Hindlimb muscle (tissue), 1 donor: Measurements from ENCODE around the gene BTBD9. TPM values are rescaled to one million over a fixed set of nuclear protein-coding genes. Genes with fewer than 3 reads are reported as not detected.
"Not testable (repeated sequence)": the region's sequence is repeated elsewhere in the genome, so short reads cannot be mapped to it uniquely, and the experiment has no call there.

ENCODE experiments used
- DNase-seq: peaks from one replicate; pipeline ENCODE4 v3.0.0-alpha.2; 2013
- polyA plus RNA-seq: library from polyadenylated mRNA; unstranded; fragments of 120-200 nt; gene quantifications from one replicate; pipeline ENCODE4 v1.2.1, GENCODE V29; 2013; ENCODE audit not compliant: insufficient read length

Gene BTBD9
- polyA plus RNA-seq, 1 donor, result 8.1 TPM

DNA sequence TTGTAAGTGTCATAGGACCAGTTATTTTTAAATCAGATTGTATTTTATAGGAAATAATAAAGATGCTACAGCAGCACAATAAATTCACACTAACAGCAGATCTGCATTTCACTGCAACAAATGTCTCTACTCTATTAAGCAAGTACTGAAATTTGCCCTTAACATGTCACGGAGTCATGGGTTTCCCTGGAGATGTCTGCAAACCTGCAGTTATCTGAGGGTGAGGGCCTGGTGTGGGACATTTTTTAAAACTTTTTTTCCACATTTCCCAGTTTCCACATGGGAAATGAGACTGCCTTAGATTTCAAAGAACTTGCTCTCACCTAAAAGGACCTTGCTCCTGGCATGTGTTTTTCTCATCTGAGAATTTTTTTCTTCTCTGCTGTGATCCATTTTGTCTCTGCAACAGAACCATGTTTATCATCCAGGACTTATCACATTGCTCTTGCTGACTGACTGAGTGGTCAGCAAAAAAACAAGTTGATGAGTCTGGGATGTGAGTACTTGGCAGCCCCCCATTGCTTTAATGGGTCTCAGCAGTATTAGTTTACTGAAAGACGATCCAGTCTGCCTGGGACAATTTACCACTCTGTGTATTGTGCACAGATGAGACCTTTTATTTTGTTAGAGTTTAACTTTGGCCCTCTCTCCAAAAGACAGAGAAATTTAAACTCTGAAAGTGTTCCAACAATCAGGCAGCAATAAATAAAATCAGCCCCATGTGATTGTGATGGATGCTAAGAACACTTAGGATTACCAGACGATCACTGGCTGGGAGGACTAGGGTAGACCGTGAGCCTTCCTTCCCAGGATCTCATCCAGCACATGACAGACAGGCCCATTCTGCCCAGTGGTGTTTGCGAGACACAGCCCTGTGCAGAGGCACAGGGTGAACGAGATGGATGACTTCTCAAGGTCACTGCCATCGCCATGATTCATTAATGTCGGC is 268.8 kb downstream of the BTBD9 start:
- peak; percentile 29 for DNase-seq

DNA sequence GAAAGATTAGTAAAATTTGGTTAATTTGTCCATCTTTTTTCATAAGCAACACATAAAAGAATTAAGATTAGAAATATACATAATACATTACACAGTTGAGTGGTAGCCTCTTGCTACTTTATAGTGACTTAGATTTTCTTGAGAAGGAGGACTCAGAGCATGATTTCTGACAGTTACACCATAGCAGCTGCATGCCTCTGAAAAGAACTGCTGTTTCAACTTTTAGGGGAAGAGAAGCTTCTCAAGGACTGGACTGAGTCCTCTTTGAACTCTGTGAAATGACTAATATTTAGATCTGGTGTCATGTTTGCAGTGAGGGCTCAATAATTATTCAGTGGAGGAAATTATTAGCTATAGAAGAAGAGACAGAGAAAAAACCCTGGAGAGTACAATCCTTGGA is 272.5 kb downstream of the BTBD9 start:
- no peak for DNase-seq

DNA sequence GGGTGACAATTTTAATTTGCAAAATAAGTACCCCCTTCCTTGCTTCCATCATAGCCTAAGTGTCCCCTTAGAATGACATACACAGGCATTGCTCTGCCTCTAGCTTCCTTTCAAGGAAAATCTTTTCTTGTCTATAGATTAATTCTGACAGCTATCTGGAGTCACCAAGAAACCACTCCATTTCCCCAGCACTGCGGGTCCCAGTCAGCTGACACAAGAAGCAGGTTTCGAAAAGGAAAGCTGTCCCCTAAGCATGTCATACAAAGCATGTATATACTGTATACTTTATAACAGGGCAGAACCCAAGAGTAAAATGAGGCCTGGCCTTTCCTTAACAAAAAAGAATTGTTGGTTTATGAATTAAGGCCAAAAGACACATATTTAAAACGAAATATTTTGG is 273.5 kb downstream of the BTBD9 start:
- no peak for DNase-seq

DNA sequence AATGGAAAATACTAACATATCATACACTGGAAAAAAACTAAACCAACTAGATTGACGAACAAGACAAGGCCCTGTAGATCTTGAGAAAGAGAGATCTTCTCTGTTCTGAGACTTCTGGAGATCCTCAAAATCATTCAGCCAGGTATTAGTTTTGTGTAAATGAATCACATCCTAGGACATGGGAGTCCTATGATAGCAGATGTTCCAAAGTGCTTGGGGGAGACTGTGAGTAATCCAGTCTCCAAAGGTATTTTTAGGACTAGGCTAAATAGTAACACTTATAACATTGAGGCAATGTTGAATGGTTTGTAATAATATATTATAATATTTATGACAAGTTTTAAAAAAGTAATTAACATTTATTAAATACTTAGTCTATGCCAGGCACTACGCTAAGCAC is 275.0 kb downstream of the BTBD9 start:
- DNase-seq, result no peak

DNA sequence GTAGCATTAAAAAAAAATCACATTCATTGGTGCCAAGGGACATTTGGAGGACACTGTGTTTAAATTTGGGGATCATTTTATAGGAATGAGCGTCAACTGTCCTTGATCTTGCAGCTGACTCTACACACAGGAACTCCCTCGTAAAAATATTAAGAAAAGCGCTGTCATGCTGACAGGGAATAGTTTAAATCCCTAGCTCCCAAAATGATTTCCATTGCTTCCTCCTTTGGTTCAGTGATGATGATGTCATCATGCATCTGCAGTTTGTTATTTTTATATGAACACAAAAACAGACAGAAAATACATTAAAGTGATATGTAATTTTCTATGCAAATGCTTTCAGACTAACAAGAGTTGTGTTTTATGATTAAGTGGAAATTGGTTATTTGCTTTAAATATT is 275.6 kb downstream of the BTBD9 start:
- peak; percentile 71 for DNase-seq

DNA sequence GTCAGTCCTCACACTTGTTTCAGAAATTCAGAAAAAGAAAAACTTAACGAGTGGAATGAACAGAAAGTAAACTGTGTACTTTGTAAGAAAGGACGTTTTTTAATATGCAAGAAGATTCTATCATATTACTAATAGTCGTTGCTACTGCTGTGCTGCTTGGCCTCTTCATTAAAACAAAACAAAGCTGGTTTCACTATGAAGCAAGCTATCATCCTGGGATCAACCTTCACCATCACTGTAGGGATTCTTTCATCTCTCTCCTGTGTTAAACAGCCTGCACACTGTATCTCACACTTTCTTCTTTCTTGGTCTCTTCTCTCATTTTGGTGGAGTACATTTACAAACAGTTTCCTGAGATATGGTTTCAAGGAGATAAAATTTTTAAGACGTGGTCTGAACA is 284.2 kb downstream of the BTBD9 start:
- no peak for DNase-seq

DNA sequence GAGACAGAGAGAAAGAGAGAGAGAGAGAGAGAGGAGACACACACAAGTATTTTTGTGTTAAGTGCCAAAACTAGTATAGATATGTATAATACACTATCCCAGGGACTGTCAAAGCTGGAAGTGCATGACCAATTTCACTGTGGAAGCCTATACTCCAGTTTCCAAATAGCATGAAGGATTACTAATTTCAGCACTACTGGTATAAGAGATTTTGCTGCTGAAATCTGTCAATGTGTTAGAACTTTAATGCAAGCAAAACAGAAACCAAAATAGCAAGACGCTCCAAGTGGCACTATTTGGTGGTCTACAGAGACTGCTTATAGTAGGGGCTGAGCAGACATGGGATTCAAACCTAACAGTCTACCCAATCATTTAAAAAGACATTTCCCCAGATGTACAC is 284.8 kb downstream of the BTBD9 start:
- DNase-seq, result no peak

DNA sequence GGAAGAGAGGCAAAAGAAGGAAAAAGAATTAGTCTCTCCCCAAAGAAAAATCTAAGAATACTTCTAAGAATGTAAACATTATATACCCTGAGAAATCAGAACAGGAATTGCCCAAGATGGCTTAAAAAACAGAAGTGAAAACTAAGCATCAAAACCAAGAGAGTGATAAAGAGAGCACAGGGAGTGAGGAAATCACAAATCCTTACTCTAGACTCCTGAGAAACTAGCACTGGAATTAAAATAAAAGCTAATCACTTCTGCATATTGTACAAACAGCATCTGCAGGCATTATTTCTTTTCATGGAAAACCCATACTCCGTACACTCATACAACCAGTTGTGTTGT is 285.7 kb downstream of the BTBD9 start:
- DNase-seq, result no peak

DNA sequence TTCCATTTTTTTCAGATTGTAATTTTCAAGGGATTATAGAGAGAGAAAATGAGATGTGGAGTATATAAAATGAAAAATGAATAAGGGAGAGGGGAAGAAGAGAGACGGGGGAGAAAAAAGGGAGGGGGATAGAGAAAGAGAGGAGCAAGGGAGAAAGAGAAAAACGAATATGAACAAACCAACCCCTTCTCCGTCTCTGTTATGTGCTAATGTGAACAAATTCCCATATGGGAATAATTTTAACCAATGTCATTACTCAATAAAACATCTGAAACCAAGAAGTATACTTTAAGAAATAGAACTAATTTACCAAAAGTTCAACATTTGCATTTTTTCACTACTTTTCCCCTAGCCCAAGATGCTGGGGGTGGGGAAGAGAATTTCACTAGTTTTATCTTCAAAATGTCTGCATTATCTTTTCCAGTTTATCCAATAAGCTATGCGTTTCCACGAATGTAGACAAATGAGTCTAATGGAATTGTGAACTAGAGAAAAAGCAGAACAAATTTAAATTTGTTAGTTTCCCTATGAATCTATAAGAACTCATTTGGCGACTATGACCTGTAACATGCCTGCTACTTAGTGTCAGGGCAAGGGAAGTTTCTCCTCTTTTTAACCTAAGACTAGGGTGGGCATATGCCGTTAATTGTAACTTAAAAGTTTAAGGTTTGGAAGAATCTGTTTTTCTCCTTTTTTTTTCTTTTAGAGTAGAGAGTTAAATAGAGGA is 286.3 kb downstream of the BTBD9 start:
- no peak for DNase-seq

DNA sequence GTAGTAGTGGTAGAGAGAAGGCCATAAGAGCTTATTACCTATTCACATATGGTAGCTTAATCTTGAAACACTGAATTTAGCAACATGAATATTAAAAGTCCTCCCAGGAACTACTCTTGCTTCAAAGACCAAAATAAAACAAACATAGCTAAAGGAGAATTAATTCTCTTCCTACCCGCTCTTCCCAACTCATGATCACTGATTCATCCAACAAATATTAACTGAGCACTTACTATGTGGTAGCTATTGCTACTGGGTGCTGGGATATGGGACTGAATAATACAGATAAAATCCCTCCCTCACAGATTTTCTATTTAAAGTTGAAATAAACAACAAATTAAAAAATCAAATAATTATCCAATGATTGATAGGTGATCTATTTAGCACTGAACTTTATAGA is 287.1 kb downstream of the BTBD9 start:
- no peak for DNase-seq

DNA sequence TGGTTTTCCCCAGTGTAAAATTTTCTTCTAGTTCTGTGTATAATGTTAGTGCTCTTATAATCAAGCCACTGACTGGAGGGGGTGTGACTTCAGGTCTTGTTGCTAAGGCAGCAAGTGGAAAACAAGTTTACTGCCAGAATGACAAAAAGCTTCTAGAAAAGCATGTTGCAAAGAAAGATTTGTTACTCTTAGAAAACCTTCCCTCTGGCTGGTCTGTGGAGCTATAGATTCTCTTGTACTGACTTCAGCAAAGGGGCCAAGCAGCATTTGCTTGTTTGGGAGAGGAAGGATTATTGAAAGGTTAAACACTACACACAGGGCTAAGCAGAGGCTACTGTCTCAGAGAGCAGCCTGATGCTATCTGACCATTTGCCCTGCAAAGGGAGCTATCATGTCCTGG is 288.8 kb downstream of the BTBD9 start:
- peak; percentile 58 for DNase-seq

DNA sequence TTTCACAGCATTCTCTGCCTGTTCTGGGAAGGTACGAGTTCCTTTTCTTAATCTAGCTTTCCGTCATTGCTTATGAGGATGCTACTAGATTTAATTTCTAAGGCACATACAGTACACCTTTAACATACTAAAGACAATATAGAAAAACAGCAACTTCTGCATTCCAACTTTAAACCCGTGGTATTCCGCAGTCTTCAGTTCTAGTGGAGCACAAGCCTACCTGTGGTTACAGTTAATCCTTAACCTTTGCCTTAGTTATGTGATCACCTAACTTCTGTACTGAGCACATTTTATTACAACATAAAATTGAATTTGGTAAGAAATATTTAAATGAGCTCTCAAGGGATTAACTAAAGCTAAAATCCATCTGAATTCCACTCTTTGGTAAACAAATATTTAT is 289.5 kb downstream of the BTBD9 start:
- DNase-seq, result no peak

DNA sequence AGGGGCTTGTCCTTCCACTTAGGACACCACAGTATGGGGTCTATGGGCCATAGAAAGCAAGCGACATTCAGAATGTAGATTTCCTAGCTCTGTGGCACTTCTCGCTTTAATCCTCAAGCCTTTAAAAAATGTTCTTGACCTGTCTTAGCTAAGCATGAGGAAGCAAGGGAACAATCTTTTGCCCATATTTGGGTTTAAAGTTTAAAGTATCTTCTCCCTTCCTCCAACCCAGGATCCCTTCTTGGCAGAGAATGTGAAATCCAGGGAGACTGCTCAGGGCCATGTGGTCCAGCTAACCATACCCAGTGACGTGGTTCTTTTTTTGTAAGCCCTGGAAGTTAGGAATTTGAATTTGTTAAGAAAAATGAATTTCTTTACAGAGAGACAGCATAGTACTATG is 289.9 kb downstream of the BTBD9 start:
- DNase-seq, result no peak

DNA sequence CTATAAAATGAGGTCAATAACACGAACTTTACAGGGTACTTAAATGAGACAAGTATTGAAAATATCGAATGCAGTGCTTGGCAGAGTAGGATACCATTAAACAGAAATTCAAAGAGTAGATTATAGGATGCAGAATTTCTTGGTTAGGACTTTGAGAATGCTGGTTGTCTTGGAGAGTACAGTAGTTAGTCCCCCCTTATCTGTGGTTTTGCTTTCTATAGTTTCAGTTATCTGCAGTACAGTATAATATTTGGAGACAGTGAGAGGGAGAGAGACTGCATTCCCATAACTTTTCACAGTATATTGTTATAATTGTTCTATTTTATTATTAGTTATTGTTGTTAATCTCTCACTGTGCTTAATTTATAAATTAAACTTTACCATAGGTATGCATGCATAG is 290.5 kb downstream of the BTBD9 start:
- DNase-seq, result no peak

DNA sequence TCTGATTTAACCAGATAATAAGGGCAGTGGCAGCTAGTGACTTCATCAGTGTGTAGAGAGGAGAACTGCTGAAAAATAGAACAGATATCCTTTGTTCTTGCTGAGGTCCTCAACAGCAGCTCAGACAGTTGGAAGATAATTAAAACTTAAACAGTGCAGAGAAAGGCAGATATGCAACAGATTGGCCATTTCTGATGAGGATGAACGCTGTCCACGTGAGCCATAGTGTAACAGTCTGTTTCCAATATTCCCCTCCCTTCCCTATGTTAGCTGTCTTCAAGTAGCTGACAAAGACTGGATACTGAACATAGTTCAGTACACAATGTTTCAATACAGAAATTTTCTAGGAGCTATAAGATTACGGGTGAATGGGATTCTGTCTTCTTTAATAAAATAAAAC is 291.4 kb downstream of the BTBD9 start:
- DNase-seq, result no peak

DNA sequence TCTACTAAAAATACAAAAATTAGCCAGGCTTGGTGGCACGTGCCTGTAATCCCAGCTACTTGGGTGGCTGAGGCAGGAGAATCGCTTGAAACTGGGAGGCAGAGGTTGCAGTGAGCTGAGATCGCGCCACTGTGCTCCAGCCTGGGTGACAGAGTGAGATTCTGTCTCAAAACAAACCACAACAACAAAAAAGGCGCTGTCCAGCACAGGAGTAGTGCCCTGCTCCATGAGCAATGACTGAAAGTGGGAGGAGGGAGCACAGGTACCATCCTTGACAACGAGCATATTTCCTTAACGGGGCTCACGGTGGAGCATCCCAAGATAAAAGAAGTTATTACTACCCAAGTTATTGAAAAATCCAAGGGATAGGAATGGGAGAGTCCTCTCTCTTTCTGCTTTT is 291.9 kb downstream of the BTBD9 start:
- DNase-seq, result not testable (repeated sequence)

DNA sequence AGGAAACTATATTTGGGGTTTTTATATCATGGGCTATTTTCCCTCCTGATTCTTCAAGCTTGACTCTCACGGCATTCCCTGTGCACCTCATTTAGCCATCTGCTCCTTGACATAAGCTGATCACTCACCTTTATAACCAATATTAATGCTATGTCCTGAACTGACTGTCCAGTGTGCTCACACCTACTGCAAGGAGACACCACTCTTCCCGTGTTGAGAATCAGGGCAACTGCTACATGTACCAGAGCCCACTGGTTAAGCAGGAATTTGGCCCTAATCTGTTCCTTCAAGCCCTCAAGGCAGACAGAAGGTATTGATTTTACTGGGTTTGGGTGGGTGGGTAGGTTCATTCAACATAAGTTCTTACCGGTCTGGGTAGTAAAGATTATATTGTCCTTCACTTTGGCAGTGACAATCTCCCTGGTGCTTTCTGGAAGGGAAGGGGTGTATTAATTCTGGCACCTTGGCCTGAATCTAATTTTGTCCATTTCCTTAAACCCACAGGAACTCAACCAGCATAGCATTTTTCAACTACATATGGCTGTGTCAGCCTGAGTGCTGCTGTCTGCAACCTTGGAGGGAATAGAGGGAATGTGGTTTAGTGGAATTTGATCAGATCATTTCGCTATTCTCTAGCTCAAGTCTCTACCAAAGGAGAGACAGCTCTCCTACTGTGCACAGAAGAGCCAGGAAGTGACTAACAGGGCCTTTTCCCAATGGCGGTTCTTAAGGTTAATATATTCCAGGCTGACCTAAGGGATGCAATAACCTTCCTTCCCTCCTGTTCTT is 293.2 kb downstream of the BTBD9 start:
- DNase-seq, result no peak

DNA sequence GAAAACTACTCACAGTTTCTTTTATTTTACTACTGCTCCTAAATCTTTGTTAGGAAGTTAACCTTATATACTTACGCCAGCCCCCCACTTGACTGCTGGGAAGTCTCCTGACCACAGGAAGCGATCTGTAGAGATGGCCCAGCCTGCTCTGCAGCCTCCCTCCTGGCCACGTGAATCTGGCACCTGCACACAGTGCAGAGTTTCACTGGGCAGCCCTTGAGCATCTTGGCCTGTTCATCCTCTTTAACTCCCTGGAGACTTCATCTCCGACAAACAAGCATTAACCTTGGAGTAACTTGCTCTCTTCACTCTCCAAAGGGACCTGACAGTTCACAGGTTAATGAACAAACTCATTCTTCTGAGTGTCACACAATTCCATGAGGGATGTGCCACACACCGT is 294.1 kb downstream of the BTBD9 start:
- no peak for DNase-seq

DNA sequence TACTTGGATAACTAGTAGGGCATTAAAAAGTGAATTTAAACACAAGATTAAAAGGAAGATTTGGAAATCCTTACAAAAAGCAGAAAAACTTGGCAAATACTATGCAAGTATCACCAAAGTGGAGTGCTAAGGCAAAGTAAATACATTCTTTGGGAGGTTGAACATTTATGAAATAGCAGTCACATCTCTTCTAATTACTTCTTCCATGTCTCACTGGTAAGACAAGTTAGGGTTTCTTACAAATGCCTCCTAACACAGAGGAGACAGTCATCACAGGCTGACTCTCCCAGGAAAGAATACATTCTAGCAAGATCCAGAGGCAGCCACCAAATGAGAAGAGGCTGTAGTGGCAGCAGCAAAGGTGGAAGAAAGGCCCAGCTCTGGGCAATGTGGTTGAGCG is 298.2 kb downstream of the BTBD9 start:
- no peak for DNase-seq

DNA sequence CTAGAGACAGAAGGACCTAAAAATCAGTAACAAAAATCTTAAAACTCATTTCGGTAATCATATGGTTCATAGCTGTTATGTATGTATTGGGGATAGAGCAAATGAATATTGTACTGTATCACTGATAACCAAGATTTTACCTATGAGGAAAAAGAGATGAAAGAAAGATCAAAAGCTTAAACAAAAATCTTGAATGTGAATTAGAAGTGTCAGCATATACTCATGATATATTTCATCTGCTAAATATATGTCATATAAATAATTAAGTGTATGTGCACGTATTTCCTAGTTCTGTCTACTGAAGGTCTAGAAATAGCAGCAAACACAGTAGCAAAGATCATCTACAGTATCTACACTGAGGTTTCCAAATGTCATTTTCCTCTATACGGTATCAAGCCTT is 299.8 kb downstream of the BTBD9 start:
- DNase-seq, result no peak

DNA sequence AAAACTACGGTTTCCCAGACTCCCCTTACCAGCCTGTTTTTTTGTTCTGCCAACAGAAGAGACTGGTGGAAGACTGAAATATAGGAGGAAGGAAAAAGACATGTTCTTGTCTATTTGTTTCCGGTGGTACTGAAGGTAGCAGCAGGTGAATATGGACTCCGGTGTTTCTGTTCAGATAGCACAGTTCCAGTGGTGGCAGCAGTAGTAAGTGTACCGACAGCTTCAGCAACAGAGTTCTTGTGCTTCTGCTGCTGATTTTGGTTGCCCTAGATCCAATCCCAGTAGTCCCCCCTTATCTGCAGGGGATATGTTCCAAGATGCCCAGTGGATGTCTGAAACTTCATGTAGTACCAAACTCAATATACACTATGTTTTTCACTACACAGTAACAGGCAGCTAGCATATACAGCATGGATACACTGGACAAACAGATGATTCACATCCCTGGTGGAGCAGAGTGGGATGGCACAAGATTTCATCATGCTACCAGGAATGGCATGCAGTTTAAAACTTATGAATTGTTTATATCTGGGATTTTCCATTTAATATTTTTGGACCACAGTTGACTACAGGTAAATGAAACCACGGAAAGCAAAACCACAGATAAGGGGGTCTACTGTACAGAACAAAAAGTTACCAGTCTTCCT is 301.8 kb downstream of the BTBD9 start:
- DNase-seq, result no peak

DNA sequence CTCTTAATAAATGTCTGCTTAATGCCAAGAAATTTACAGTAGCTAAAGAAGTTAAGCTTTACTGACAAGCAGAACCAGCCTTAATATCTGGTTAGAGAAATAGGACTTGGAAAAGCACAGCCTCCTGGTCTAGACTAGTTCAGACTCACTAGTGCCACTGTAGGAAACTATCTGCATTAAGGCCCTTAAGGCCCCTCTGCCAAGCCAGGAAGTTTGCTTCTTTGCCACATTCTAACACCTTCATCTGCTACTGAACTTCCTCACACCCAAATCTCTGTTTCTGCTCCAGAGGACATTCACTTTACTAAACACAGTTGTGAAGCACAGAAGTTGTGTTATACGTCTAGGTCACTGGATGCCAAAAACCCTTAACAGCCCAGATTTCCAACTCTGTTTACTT is 302.8 kb downstream of the BTBD9 start:
- no peak for DNase-seq

DNA sequence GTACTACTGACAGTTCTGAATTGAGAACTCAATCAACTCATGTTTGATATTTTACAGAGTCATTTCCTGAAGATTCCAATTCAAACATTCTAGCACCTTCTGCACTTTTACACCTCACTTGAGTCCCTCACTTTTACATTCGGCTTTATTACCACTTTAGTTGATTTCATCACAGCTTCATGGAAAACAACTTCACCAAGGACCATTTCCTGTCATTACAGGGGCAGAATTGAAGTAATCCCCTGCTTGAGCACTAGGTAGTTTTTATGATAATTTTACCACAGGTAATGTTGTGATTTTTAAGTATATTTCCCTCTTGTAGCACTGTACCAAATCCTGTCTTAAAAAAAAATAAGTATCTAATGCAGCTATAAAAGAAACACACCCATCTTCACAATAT is 312.9 kb downstream of the BTBD9 start:
- DNase-seq, result no peak
